Islet of Langerhans (tissue), 1 donor: Measurements from ENCODE around the gene CELA3A.
"Not testable (repeated sequence)": the region's sequence is repeated elsewhere in the genome, so short reads cannot be mapped to it uniquely, and the experiment has no call there.

Experiments used
- FAIRE-seq: peaks from one replicate; lab custom pipeline; 2011; peaks lifted over from hg19 to GRCh38; lab: Jason Lieb, UNC

The CELA3A gene, protein sequence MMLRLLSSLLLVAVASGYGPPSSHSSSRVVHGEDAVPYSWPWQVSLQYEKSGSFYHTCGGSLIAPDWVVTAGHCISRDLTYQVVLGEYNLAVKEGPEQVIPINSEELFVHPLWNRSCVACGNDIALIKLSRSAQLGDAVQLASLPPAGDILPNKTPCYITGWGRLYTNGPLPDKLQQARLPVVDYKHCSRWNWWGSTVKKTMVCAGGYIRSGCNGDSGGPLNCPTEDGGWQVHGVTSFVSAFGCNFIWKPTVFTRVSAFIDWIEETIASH

DNA sequence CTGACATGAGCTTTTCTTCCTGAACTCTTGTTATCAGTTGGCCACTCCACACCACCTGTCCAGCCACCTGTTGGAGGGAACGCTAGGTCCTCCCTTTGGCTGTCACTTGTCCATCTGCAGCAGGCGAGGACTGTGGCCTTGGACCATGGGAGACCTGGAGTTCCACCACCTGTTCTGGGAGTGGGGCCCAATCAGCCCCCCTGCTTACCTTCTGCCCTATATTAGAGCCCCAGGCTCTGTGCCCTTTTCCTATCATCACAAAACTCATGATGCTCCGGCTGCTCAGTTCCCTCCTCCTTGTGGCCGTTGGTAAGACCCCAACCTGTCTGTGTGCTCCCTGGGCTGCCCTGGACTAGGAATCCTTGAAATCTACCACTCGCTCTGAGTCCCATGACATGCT, at the start of gene CELA3A:
CELA3A (plus strand) TSS at position 249 of the 400 bp plus-strand sequence; CDS start at position 267, 18 bp downstream.
- no peak for FAIRE-seq

DNA sequence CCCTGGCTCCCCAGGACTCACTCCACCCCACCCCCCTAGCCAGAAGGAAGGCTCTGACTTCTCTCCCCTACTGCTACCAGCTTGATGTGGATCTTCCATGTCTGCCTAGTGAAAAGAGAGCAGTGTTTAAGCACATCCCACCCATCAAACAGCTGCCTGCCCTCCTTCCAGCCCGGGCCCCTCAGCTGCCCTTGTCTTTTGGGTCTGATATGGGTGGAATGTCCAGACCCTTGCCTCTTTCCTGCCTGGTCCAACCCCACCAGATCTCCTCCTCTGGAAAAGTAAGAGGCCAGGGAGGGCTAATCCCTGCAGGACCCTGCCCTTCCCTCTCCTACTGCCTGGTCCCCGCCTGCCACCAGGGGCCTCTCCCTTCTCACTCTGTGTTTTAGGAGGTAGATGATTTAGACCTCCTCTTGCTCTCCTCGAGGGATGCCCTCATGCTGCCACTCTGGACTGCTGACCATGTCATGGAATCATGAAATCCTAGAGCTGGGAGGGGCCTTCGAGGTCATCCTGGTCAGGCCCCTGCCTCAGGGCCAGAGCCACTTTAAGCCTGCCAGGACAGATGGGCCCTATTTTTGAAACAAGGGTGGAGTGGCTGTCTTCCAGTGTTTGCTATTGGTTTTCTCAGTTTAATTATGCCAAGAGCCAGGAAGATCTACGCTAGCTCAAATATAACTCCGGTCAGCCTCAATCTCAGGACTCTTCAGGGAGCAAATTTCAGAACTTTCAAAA, 48.5 kb upstream of the CELA3A start:
- no peak for FAIRE-seq

- FAIRE-seq: no peak
These were observed 46.4 kb upstream of the CELA3A start for GRCh38 chr1:21955058-21955457.

- FAIRE-seq: no peak
These were observed 45.8 kb upstream of the CELA3A start for GRCh38 chr1:21955501-21956281.

GRCh38 chr1:21956720-21957552, 44.5 kb upstream of the CELA3A start:
- no peak for FAIRE-seq

DNA sequence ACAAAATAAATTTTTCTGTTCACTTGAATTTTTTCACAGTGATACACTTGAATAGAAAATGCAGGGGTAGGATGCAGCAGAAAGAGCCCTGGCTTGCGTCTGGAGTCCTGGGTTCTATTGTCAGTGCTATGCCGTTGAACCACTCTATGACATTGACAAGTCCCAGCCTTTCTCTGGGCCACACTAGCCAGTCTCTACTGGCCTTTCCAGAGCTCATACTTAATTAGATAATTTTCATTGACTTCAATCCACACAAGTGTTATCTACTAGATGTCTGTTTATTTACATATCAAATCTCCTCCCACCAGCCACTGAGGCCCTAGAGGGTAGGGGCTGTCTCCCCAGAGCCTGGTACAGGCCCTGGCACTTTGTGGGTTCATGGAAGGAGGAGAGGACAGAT, 40.1 kb upstream of the CELA3A start:
- FAIRE-seq: no peak

- no peak for FAIRE-seq
These were observed 39.7 kb upstream of the CELA3A start for GRCh38 chr1:21961799-21962198.

DNA sequence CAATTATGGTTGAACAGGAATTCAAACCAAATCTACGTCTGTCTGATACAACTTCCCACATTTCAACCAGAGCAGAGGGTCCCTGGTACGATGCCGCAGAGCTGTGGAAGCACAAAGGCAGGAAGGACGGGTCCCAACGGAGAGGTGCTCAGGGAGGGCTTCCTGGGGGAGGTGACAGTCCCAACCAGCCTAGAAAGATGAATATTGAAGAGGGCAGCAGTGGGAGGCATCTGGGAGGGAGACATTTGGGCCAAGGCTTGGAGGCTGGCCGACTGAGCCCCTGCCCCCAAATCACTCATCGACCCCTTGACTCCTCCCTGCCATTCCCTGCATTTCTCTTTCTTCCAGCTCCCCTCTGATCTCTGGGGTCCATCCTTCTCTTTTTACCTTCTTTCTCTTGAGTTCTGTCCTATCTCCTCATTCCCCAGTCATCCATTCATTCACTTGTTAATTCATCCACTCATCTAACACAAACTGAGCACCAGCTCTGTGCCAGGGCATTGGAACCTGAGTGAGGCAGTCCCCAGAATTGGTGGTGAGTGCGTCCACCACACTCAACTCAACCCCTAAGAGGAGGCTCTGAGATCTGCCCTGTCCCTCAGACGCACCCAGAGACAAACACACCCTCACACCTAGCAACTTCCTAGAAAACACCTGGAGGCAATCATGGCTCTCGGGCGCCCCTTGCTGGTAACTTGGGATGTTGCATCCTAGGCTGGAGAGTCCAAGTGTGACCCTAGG, 37.8 kb upstream of the CELA3A start:
- FAIRE-seq: no peak

GRCh38 chr1:21966247-21967000, 35.0 kb upstream of the CELA3A start:
- FAIRE-seq: no peak

DNA sequence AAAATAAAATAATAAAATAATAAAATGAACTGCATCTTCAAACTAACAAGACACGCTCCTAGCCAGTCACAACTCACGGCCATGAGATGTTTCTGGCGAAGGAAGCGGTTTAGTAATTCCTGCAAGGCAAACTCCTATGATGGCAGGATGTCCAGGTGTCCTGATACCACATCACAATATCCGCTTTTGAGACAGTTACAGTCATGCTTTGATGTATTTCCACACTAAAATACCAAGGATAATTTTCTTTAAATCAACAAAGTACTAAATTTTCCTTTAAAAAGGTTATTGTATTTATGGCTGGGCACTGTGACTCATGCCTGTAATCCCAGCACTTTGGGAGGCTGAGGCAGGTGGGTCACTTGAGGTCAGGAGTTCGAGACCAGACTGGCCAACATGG, 34.2 kb upstream of the CELA3A start:
- FAIRE-seq: not testable (repeated sequence)

GRCh38 chr1:21969066-21969465, 32.4 kb upstream of the CELA3A start:
- not testable (repeated sequence) for FAIRE-seq

DNA sequence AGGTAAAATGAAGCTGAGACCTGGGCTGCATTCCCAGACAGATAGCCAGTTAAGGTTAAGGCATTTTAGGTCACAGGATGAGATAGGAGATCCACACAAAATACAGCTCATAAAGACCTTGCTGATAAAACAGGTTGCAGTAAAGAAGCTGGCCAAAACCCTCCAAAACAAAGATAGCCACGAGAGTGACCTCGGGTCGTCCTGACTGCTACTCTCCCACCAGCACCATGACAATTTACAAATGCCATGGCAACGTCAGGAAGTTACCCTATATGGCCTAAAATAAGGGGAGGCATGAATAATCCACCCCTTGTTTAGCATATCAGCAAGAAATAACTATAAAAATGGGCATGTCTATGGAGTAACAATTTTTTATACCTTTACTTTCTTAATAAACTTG, 30.9 kb upstream of the CELA3A start:
- not testable (repeated sequence) for FAIRE-seq

DNA sequence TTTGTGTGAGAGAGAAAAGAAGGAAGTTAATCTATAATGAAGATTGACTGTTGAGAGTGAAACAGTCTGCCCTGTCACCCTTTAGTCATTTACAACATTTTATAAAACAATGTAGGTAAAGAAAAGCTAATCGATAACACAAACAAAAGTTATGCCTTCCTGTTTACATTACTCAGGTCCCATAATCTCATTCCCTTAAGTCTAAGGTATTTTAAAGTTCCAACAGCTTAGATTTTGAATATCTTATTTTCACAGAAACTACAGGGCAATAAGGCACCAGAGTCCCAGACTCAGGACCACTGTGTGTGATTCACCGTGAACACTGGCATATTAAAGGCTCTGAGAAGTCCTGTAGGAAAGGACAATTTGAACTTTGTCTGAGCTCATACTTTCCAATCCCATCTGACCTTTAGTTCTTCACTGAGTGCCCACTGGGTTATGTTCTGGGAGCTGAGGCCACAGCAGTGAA, 28.4 kb upstream of the CELA3A start:
- FAIRE-seq: not testable (repeated sequence)

DNA sequence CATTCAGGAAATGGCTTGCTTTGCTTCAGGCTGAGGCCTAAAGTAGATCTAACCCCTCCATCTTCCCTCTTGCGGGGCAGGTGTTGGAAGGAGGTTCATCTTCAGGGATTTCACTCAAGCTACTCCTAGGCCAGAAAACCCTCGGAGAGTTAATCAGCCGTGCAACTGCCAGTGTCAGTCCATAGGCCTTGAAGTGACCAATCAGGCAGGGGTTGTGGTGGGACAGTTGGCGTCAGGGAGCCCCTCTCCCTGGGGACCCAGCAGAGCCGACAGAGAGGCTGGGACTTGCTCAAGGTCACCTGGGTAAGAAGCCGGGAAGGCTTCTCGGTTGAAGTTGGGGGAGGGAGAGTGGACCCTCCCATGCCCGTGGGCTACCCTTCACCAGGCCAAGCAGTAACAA, 27.5 kb upstream of the CELA3A start:
- not testable (repeated sequence) for FAIRE-seq

DNA sequence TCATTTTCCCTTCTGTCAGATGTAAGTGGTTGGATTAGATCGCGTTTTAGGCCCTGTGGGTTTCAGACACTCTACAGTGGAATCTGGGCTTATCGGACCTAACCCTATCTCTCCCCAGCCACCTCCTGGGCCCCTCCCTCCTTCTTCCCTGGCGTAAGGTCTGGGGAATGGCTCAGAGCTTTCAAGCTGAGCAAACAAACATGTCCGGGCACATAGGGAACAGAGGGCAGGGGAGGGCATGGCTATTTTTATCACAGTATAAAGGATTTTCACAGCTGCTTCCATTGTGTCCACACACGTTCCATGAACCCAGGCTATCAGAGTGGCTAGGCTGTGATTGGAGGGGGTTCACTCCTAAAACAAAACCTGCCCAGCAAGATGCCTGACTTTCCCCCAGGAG, 26.8 kb upstream of the CELA3A start:
- FAIRE-seq: not testable (repeated sequence)

DNA sequence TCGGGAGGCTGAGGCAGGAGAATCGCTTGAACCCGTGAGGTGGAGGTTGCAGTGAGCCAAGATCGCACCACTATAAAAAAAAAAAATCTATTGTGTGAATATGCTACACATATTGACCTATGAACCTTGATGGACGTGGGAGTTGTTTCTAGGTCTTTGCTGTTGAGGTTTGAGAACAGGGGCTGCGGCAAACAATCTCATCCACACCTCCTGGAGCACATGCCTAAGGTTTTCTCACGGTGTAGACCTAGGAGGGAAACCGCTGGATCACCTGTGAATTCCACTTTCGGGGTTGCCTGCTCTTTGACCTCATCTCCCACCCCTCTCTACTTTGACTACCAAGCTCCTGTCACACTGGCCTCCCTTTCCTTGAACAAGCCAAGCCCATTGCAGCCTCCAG, 26.2 kb upstream of the CELA3A start:
- FAIRE-seq: not testable (repeated sequence)

DNA sequence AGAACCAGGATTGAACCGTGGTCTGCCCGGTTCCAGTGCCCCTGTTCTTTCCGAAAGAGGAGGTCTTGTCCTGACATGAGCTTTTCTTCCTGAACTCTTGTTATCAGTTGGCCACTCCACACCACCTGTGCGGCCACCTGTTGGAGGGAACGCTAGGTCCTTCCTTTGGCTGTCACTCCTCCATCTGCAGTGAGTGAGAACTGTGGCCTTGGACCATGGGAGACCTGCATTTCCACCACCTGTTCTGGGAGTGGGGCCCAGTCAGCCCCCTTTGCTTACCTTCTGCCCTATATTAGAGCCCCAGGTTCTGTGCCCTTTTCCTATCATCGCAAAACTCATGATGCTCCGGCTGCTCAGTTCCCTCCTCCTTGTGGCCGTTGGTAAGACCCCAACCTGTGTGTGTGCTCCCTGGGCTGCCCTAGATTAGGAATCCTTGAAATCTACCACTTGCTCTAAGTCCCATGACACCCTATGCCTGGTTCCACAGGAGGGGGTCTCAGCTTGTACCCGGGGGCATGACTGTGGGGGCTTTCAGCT, 24.7 kb upstream of the CELA3A start, which contains the start of gene CELA3B:
CELA3B (plus strand) TSS at position 320 of the 537 bp plus-strand sequence; CDS start at position 338, 18 bp downstream.
- FAIRE-seq: not testable (repeated sequence)

DNA sequence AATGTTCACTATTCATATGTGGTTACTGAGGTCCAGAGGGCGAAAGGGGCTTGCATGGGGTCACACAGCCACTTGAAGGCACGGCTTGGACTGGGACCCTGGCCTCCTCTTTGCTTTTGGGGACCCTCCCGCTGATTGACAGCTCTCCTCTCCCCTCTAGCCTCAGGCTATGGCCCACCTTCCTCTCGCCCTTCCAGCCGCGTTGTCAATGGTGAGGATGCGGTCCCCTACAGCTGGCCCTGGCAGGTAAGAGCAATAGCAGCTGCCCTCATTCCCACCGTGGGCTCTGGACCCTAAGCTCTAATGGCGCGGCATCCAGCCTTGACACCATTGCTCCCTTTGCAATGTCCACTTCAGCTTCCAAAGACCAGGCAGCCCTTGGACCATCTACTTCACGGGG, 23.2 kb upstream of the CELA3A start:
- not testable (repeated sequence) for FAIRE-seq

DNA sequence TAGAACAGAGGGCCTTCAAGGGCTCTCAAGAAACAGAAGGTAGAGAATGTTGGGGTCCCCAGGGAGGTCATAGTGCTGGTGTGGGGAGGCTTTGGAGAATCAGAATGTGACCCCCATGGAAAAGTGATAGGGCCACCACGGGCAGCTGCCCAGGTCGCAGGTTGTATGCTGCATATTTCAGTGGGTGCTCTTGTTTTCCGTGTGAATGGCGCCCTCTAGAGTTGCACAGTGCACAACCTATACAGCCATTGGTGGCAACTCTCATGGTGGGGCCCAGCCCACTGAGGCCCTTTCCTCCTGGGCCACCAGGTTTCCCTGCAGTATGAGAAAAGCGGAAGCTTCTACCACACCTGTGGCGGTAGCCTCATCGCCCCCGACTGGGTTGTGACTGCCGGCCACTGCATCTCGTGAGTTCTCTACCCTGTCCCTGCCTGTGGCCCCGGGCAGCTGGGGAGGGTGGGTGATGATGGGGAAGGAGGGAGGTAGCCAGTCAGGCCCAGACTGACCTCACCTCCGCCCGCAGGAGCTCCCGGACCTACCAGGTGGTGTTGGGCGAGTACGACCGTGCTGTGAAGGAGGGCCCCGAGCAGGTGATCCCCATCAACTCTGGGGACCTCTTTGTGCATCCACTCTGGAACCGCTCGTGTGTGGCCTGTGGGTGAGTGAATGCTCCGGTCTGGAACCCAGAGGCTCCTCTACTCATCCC, 20.8 kb upstream of the CELA3A start:
- FAIRE-seq: not testable (repeated sequence)
